Stimulated activated CD4-positive, alpha-beta T cell treated with anti-CD3 and anti-CD28 coated beads, Interleukin-4, amount 100 ng/mL, for 1 hour (primary cell): ENCODE measurements around the gene TMEM121.
"Not testable (repeated sequence)": the region's sequence is repeated elsewhere in the genome, so short reads cannot be mapped to it uniquely, and the experiment has no call there.

Experiments used
- DNase-seq: peaks from one replicate; pipeline ENCODE4 v3.0.0-alpha.2; 2020

TMEM121 gene

DNA sequence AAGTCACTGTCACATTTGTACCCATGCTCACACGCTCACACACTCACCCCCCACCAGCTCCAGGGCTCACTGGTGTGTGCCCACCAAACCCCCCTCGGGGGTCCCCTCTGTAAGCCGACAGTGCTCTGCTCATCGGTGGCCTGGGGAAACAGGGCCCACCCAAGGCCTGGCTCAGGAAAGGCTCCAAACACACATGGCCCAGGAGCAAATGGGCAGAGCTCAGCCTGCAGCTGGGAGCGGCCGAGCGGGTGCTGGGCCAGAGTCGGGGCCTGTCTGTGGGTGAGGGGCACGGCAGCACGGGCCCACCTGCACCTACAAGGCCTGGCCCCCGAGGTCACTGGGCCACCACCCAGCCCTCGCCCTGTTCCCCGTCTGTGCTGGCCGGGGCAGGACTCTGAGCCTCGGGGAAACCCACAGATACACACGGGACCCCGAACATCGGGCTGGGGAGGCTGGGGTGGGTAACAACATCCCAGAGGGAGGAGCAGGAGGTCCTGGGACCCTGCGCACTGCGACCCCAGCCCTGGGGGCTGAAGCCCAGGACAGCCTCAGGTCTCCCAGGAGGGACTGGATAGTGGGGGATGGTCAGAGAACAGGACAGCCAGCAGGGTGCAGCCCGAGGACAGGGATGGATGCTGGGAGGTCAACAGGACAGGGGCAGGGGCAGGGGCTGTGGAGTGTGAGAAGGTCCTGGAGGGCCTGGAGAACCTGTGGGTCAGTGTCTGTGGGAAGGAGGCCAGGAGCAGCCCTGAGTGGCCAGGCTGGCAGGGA is 45.0 kb downstream of the TMEM121 start:
- DNase-seq: not testable (repeated sequence)

- not testable (repeated sequence) for DNase-seq
Measured at GRCh38 chr14:105572063-105572462, 45.7 kb downstream of the TMEM121 start.

DNA sequence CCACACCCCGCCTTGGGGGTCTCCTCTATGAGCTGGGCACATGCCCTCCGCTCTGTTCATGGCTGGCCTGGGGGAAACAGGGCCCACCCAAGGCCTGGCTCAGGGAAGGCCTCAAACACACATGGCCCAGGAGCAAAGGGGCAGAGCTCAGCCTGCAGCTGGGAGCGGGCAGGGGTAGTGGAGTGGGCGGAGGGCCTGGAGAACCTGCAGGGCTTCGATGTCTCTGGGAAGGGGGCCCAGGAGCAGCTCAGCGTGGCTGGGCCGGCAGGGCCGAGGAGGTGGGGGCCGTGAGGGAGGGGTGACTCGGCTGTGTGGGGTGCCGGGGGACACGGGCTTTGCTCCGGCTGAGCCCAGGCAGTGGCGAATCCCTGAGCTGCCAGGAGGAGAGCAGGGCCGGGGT is 47.5 kb downstream of the TMEM121 start:
- not testable (repeated sequence) for DNase-seq

GRCh38 chr14:105574411-105574810 is 48.0 kb downstream of the TMEM121 start:
- DNase-seq: not testable (repeated sequence)

DNA sequence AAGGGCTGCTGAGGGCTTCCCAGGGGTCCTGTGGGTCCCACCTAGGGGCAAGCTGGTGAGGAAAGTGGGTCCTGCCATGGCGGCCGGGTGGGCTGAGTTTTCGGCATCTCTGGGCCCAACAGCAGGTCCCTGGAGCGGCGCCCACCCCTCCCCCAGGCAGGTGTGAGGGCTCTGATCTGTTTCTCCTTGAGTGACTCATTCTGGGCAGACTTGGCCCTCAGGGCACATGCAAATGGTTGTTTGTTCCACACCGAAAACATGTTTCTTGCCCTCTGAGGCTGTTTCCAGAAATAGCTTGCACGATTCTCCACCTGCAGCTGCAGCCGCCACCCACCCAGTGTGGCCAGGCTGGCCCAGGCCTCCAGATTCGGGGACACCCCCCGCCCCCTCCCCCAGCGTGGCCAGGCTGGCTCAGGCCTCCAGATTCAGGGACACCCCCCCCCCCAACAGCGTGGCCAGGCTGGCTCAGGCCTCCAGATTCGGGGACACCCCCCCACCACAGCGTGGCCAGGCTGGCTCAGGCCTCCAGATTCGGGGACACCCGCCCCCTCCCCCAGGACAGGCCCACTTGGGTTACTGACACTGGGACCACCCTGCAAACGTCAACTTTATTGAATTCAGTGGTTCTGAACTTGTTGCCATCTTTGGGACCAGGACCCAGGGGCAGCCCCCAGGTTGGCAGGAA is 48.8 kb downstream of the TMEM121 start:
- not testable (repeated sequence) for DNase-seq

- DNase-seq: no peak
Measured at GRCh38 chr14:105576525-105577088, 50.2 kb downstream of the TMEM121 start.

DNA sequence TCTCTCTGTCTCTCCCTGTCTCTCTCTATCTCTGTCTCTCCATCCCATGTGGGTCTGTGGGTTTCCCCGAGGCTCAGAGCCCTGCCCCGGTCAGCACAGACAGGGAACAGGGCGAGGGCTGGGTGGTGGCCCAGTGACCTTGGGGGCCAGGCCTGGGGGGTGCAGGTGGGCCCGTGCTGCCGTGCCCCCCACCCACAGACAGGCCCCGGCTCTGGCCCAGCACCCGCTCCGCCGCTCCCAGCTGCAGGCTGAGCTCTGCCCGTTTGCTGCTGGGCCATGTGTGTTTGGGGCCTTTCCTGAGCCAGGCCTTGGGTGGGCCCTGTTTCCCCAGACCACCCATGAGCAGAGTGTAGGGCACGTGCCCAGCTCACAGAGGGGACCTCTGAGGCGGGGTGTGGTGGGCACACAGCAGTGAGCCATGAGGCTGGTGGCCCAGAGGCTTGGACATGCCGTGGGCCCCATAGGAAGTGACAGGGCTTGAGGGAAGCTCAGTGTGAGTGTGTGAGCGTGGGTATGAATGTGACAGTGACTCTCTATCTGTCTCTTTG is 51.0 kb downstream of the TMEM121 start:
- no peak for DNase-seq

- DNase-seq: no peak
Measured at GRCh38 chr14:105578070-105578469, 51.7 kb downstream of the TMEM121 start.

DNA sequence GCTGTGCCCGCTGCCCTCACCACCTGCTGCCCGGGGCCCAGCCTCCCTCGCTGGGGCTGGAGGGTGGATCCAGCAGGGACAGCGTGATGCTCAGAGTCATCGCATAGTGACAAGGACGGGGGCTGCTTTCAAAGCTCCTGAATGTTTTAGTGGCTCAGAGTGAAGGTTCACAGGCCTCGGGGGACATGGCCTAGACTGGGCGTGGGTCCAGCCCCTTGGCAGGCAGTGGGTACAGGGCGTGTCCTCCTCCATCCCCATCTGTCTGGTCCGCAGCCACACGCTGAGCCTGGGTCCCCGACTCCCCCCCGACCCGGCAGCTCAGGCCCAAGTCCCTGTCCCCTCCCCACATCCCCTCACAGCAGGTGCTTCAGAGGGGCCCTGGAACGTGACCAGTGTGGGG is 52.8 kb downstream of the TMEM121 start:
- not testable (repeated sequence) for DNase-seq
